Measurements from ENCODE around the gene CPN2. TPM values are rescaled to one million over a fixed set of nuclear protein-coding genes. Genes with fewer than 3 reads are reported as not detected.

CPN2 gene
- total and polyA plus RNA-seq, 2 of the 13 experiments (the other 11 are each of a cell fraction or from before 2014, with no cell fraction given), result 26.7 to 27.7 TPM

GRCh38 chr3:194323785-194324735 lies 27.1 kb downstream of the CPN2 start (continued):
- TF ChIP-seq SPEN (CRISPR knock-in tag; IDR thresholded peaks at IDR 0.05; ENCODE audit: low read depth) (no peak), ZNF7 (CRISPR knock-in tag; IDR thresholded peaks at IDR 0.05) (no peak), ZNF333 (CRISPR knock-in tag; IDR thresholded peaks at IDR 0.05; ENCODE audit: borderline replicate concordance) (no peak), PREB (CRISPR knock-in tag; IDR thresholded peaks at IDR 0.05) (0 out of 2 replicates have a peak, but pooled peaks have one; percentile 47), ZNF296 (CRISPR knock-in tag; conservative IDR thresholded peaks at IDR 0.05) (no peak), TP53 (CRISPR knock-in tag; conservative IDR thresholded peaks at IDR 0.05) (no peak), NR2F2 (IDR thresholded peaks at IDR 0.05; ENCODE audit: borderline replicate concordance, low read depth) (no peak), ATM (IDR thresholded peaks at IDR 0.05; ENCODE audit: borderline replicate concordance) (no peak), HNRNPL (IDR thresholded peaks at IDR 0.05; ENCODE audit: low read depth, low read length) (peak; percentile 87; the same call in 1 of the 2 replicates), EED (CRISPR knock-in tag; IDR thresholded peaks at IDR 0.05) (no peak), ISL2 (CRISPR knock-in tag; IDR thresholded peaks at IDR 0.05) (no peak), ETS1 (CRISPR knock-in tag; IDR thresholded peaks at IDR 0.05) (no peak), HNRNPUL1 (IDR thresholded peaks at IDR 0.05; ENCODE audit: low read depth, low read length) (no peak), MAFK (conservative IDR thresholded peaks at IDR 0.05 in 1 of 2, IDR thresholded peaks at IDR 0.05 in 1 of 2; ENCODE audit: low read length in 2 of 2) (no peak), RARA (CRISPR knock-in tag; IDR thresholded peaks at IDR 0.05) (no peak), ZNF142 (CRISPR knock-in tag; IDR thresholded peaks at IDR 0.05) (no peak), DBP (CRISPR knock-in tag; IDR thresholded peaks at IDR 0.05; ENCODE audit: not compliant biosample characterization) (no peak), JUND (CRISPR knock-in tag; IDR thresholded peaks at IDR 0.05) (no peak), ZNF616 (CRISPR knock-in tag; IDR thresholded peaks at IDR 0.05; ENCODE audit: low read depth) (no peak), ZNF44 (CRISPR knock-in tag; IDR thresholded peaks at IDR 0.05) (no peak), IRF2 (CRISPR knock-in tag; IDR thresholded peaks at IDR 0.05) (no peak)
